ENCODE data around the gene TMEM253. TPM values are rescaled to one million over a fixed set of nuclear protein-coding genes. Genes with fewer than 3 reads are reported as not detected.

TMEM253 gene
- total RNA-seq, 4 donors from 2014 or later: 0.81 to 3.1 (median 2.8) TPM; not detected in 1

DNA sequence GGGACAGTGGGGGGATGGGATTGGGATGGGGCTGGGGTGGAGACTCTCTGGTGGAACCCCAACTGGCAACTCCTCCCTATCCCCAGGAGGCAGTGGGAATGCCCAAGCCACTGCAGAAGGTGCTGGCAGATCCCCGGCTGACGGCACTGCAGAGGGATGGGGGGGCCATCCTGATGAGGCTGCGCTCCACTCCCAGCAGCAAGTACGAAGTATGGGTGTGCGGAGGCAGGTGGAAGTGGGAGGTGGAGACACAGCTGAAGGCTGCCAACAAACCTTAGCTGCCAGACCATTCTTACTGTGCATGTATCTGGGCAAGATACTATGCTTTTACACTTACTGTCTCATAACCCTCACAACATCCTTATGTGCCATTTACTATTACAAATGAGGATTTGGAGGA lies 22.6 kb upstream of the TMEM253 start:
- DNase-seq: no peak
- Histone ChIP-seq H3K27ac (no peak overlapping the region), H3K4me3 (replicated peaks in 1 of 3) (no peak overlapping the region), H3K27me3 (no peaks in the 10 kb centered on the region), H3K36me3 (peaks cover 57 to 63% of the 10 kb centered on the region in 2 donors), H3K4me1 (peaks cover 21 to 27% of the 10 kb centered on the region in 2 donors), H3K9me3 (no peaks in the 10 kb centered on the region)
- intact Hi-C loops (cut with DNase I): no loop called here
- TF ChIP-seq, protein P1, sequence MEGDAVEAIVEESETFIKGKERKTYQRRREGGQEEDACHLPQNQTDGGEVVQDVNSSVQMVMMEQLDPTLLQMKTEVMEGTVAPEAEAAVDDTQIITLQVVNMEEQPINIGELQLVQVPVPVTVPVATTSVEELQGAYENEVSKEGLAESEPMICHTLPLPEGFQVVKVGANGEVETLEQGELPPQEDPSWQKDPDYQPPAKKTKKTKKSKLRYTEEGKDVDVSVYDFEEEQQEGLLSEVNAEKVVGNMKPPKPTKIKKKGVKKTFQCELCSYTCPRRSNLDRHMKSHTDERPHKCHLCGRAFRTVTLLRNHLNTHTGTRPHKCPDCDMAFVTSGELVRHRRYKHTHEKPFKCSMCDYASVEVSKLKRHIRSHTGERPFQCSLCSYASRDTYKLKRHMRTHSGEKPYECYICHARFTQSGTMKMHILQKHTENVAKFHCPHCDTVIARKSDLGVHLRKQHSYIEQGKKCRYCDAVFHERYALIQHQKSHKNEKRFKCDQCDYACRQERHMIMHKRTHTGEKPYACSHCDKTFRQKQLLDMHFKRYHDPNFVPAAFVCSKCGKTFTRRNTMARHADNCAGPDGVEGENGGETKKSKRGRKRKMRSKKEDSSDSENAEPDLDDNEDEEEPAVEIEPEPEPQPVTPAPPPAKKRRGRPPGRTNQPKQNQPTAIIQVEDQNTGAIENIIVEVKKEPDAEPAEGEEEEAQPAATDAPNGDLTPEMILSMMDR (IDR thresholded peaks at IDR 0.05): no peak
- no peak for TF ChIP-seq POLR2A (IDR thresholded peaks at IDR 0.05)
- WGBS, 2 donors: 87 to 94% methylated on average over 5 of the region's 5 CpGs

DNA sequence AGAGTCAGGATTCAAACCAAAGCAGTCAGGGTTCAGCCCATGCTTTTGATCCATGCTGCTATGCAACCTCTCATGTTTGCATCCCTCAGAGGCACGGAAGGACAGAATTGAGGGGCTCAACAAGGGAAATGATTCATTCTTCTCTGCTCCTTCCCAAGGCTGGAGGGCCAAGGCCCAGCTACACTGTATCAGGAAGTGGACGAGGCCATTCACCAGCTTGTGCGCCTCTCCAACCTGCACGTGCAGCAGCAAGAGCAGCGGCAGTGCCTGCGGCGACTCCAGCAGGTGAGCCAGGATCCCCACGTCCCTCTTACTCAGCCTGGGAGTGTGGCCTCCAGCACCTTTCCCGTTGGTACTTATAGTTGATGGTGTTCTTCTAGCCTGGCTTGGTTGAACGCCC lies 22.1 kb upstream of the TMEM253 start:
- H3K9me3 ChIP-seq: no peaks in the 10 kb centered on the region
- H3K4me3 ChIP-seq (replicated peaks in 1 of 3): no peak overlapping the region
- intact Hi-C loops (cut with DNase I): no loop called here
- TF ChIP-seq, protein P1 (IDR thresholded peaks at IDR 0.05): no peak
- TF ChIP-seq POLR2A (IDR thresholded peaks at IDR 0.05): no peak
- 86 to 94% methylated on average over 9 to 10 of the region's 10 CpGs for WGBS, 2 donors
- H3K27me3 ChIP-seq: no peaks in the 10 kb centered on the region
- DNase-seq: no peak
- peaks cover 57 to 65% of the 10 kb centered on the region in 2 donors for H3K36me3 ChIP-seq
- no peak overlapping the region for H3K27ac ChIP-seq
- H3K4me1 ChIP-seq: peaks cover 16 to 22% of the 10 kb centered on the region in 2 donors

DNA sequence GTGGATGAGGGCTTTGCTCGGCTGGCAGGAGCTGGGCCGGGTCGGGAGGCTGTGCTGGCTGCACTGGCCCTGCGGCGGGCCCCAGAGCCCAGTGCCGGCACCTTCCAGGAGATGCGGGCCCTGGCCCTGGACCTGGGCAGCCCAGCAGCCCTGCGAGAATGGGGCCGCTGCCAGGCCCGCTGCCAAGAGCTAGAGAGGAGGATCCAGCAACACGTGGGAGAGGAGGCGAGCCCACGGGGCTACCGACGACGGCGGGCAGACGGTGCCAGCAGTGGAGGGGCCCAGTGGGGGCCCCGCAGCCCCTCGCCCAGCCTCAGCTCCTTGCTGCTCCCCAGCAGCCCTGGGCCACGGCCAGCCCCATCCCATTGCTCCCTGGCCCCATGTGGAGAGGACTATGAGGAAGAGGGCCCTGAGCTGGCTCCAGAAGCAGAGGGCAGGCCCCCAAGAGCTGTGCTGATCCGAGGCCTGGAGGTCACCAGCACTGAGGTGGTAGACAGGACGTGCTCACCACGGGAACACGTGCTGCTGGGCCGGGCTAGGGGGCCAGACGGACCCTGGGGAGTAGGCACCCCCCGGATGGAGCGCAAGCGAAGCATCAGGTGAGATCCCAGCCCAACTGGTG lies 19.2 kb upstream of the TMEM253 start:
- Histone ChIP-seq H3K36me3 (peaks cover 54 to 58% of the 10 kb centered on the region in 2 donors), H3K9me3 (no peaks in the 10 kb centered on the region), H3K27me3 (no peaks in the 10 kb centered on the region), H3K27ac (no peak overlapping the region), H3K4me1 (peaks cover 0 to 13% of the 10 kb centered on the region in 2 donors), H3K4me3 (replicated peaks in 1 of 3) (no peak overlapping the region)
- no peak for DNase-seq
- TF ChIP-seq, protein P1 (IDR thresholded peaks at IDR 0.05): no peak
- no peak for TF ChIP-seq POLR2A (IDR thresholded peaks at IDR 0.05)
- 89 to 93% methylated on average over 8 to 16 of the region's 30 CpGs for WGBS, 2 donors
- intact Hi-C loops (cut with DNase I): no loop called here

DNA sequence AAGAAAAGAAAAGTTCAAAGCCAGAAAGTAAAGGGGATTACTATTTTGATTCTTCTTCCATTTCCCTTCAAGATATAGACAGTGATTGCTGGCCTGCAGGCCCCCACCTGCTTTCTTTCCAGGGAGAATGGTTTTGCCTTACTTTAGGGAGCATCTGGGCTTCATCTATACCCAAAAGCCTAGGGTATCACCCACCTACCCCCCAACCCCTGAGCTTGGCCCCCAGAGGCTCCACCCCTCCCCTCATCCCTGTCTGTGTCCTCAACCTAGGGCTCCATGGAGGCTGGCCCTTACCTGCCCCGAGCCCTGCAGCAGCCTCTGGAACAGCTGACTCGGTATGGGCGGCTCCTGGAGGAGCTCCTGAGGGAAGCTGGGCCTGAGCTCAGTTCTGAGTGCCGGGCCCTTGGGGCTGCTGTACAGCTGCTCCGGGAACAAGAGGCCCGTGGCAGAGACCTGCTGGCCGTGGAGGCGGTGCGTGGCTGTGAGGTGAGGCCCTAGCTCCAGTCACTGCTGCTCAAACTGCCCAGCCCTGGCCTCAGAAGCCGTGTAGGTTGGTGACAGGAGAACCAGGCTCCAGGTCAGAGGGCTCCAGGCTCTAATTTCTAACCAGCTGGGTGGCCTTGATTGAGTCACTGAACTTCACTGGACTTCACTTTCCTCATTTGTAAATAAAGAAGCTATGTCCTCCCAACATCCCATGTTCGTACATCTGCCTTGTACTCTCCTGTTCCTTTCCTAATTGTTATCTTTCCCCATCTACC lies 17.1 kb upstream of the TMEM253 start:
- intact Hi-C loops (cut with DNase I): no loop called here
- Histone ChIP-seq H3K27me3 (no peaks in the 10 kb centered on the region), H3K27ac (no peak overlapping the region), H3K36me3 (peaks cover 43 to 52% of the 10 kb centered on the region in 2 donors), H3K4me1 (peaks cover 0 to 13% of the 10 kb centered on the region in 2 donors), H3K4me3 (replicated peaks in 1 of 3) (no peak overlapping the region), H3K9me3 (no peaks in the 10 kb centered on the region)
- no peak for DNase-seq
- WGBS, 2 donors: 83 to 95% methylated on average over 2 to 11 of the region's 11 CpGs
- TF ChIP-seq, protein P1 (IDR thresholded peaks at IDR 0.05): no peak
- no peak for TF ChIP-seq POLR2A (IDR thresholded peaks at IDR 0.05)

DNA sequence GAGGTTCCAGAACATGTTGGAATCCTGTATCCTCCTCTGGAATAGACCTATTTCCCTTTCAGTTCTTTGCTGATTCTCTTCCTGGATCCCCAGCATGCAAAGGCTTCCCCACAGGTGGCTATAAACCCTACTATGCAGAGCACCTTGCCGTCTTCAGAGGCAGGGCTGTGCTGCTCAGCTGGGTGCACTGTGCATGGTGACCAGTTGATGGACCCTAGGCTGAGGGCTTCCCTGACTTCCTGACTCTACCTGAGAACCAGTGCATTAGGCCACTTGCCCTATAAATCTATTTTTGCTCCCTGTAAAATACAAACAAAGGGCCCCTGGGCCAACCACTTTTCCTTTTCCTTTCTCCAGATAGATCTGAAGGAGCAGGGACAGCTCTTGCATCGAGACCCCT lies 16.5 kb upstream of the TMEM253 start:
- Histone ChIP-seq H3K9me3 (no peaks in the 10 kb centered on the region), H3K36me3 (peaks cover 40 to 46% of the 10 kb centered on the region in 2 donors), H3K4me3 (replicated peaks in 1 of 3) (no peak overlapping the region), H3K4me1 (peaks cover 0 to 13% of the 10 kb centered on the region in 2 donors), H3K27ac (peak overlapping the region in 2 of 3 donors; percentile 14 to 18), H3K27me3 (no peaks in the 10 kb centered on the region)
- intact Hi-C loops (cut with DNase I): no loop called here
- no peak for DNase-seq
- no peak for TF ChIP-seq POLR2A (IDR thresholded peaks at IDR 0.05)
- TF ChIP-seq, protein P1 (IDR thresholded peaks at IDR 0.05): no peak
- 91 to 92% methylated on average over 2 of the region's 2 CpGs for WGBS, 2 donors

Measured in thyroid gland (tissue), 4 donors.